ENCODE data around the gene RNF169.
"Not testable (repeated sequence)": the region's sequence is repeated elsewhere in the genome, so short reads cannot be mapped to it uniquely, and the experiment has no call there.

Gene RNF169

DNA sequence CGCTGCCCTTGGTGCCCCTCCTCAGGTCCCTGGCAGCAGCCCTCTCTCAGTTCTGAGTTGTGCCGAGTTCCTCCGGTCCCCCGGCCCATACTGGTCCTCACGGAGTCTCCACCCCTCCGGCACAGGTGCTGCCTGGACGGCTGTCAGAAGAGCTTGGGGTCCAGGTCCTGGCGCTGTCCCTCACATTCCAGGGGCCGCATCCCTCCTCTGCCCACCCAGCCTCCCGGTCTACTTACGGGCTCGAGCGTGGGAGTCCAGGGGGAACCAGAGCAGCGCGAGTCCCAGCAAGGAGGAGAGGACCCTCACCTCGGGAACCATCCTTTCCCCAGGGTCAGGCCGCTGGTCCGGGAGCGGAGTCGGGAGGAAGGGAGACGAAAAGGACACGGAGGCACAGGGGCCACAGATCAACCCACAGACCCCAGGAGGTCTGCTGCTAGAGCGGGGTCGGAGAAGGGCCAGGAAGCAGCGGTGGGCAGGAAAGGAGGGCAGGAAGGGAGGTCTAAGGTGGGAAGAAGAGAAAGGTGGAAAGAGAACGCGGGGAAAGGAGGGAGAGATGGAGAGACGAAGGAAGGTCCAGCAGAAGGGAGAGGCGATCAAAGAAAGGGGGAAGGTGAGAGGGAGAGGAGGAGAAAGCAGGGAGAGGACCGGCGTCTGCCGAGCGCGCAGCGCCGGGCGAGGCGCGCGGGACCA is 17.9 kb upstream of the RNF169 start:
- no peak for DNase-seq

DNA sequence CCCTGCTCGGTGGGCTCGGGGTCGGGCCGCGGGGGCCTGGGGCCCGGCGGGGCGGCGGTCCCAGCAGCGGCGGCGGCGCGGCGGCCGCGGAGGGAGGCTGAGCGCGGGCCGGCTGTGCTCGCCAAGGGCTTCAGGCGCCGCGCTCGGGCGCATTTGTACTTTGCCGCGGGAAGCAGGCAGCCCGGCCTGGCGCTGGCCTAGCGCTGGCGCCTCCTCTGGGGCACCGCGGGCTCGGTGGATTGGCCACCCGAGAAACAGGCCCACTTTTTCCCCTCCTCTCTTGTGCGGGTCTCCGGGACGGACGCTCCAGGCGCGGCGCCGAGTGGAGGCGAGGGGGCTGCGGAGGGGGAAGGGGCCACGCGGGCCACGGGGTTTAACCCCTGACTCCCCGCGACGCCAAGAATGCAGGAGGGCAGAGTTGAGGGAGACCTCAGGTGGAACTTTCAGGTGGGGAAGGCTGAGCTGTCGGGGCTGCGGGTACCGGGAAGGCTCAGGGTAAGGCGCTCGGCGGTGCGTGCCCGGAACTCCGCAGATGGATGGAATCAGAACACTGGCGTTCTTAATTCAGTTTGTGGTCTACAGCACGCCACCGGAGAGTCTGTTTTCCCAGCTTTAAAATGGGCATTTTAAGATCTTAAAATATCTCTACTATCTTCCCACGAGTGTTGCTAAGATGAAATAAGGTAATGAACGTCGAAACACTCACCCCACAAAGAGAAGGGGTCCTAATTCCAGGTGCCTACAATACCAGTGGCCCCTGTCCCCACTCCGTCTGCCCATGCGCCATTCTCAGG is 17.2 kb upstream of the RNF169 start, which contains the start of gene CHRDL2:
CHRDL2 (minus strand) TSS at position 126 of the 794 bp plus-strand sequence. CDS start 538 bp downstream, outside the sequence.
- no peak for DNase-seq

- DNase-seq: no peak
These were observed 14.1 kb upstream of the RNF169 start for GRCh38 chr11:74734559-74734925.

- DNase-seq: no peak
These were observed 13.2 kb upstream of the RNF169 start for GRCh38 chr11:74735365-74735928.

GRCh38 chr11:74736031-74736430 is 12.6 kb upstream of the RNF169 start:
- DNase-seq: no peak

DNA sequence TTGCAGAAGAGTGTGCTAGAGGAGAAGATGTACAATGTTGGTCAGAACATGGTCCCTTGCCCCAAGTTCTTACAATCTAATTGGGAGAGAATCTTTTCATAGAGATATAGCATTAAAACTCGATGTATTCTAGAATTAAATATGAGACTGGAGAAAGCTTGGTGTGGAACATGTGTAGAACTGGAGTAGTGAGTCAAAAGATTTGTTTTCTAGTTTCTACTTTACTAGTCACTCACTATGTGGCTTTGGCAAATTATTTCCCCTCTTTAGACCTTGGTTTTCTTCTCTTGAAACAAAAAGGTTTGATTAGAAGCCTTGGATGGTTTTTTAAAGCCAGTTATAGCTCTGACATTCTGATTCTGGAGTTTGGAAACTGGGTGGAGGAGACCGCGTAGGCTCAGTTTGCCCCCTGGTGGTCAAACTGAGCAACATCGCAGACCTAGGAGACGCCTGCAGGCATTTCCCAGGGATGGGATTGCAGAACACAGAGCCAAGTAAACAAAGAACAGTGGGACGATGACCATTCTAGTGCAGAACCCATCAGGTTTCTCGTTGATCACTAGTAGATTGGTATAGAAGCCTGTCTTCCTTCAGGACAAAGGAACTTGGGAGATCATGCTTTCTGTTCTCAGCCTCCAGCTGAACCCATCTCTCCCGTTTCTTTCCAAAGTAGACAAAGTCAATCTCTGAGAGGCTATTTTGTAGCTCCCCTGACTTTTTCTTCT is 8.9 kb upstream of the RNF169 start:
- DNase-seq: peak; percentile 33

- no peak for DNase-seq
These were observed 6.6 kb upstream of the RNF169 start for GRCh38 chr11:74742070-74742469.

GRCh38 chr11:74743640-74744039 is 5.0 kb upstream of the RNF169 start:
- DNase-seq: no peak

DNA sequence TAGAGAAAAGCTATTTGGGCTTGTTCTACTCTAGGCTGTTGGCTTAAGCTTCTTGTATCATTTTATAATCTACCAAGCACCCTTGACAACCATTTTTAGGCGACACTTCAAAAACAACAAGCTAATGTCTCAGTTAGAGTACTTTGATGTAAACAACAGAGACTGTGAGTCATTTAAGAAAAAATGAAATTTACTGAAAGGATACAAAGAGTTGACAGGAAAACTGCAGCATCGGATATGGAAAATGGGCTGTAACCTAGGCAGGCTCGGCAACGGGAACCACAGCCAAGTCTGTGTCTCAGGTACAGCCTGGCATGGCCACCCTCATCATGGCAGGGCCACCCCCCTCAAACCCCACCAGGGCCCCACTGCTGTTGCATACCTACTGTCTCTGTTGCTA is 4.4 kb upstream of the RNF169 start:
- no peak for DNase-seq

GRCh38 chr11:74746868-74747267 is 1.8 kb upstream of the RNF169 start:
- DNase-seq: no peak

DNA sequence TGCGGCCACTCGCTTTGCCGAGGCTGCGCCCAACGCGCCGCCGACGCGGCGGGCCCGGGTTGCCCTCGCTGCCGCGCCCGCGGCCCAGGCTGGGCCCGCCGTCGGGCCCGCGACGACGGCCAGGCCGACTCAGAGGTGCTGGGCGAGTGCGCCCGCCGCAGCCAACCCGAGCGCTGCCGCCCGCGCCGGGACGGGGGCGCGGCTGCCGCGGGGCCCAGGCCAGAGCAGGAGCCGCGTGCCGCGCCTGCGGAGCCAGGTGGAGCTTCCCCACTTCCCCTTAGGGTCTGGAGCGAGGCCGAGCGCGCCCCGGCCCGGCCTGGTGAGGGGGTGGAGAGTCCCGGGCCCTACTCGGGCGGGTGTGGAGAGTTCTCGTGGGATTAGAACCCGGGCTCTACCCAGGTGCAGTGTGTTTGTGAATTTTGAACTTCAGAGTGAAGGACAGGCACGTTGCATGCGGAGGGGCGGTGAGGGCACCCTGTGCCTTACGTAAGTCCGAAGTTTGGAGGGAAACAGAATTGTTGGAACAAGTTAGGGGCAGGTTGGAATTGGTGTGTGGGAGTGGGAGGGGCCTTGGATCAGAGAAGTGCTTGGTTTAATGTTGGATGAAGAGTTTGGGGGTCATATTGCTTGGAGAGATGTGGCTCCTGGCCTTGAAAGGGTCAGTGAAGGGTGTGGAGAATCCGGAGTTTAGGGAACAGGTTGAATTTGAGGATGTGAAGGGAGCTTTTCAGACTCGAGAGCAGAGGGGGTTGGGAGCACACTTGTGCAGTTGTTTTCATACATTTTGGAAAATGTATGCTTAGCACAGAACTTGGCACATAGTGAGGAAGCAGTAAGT is 697 bp downstream of the RNF169 start:
- DNase-seq: peak; percentile 56

DNA sequence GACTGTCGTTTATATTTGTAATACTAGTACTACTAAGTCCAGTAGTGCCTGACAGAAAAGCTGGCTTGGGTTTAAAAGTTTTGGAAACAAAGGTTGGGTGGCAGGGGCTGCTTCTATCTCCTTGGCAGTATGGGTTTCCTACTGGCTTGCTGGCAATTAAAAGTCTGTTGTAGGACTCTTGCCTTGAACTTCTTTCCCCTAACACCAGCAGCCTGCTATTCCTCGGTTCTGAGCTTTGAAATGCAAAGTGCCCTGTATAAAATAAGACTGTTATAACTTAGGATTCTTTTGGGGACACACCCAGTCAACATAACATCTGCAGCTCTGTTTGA is 1.3 kb downstream of the RNF169 start:
- no peak for DNase-seq

- not testable (repeated sequence) for DNase-seq
These were observed 1.9 kb downstream of the RNF169 start for GRCh38 chr11:74750598-74750997.

GRCh38 chr11:74751303-74751702 is 2.7 kb downstream of the RNF169 start:
- DNase-seq: no peak

- DNase-seq: no peak
These were observed 6.0 kb downstream of the RNF169 start for GRCh38 chr11:74754507-74755252.

DNA sequence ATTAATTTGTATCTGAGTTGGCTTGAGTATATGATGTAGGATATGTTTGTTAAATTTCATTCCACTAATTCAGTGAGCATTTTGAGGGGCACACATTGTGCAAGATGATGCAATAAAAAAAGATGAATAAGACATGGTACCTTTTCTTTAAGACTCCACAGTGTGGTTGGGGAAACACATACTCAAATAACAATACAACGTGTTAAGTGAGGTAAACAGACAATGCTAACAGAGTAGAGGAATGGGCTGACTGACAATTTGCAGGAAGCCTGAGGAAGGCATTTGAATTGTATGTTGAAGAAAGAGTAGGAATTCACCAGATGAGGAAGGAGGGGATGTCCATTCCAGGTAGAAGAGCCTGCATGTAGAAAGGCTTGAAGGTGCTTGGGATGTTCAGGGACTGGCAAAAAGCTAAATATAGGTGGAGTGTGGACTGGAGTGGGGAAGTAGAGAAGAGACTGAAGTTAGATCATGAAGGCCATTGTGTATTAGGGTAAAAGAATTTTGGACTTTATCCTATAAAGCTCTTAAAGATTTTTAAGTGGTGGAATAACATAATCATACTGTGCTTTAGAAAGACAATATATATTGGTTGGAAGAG is 6.8 kb downstream of the RNF169 start:
- no peak for DNase-seq

GRCh38 chr11:74756571-74756970 is 7.9 kb downstream of the RNF169 start:
- no peak for DNase-seq

DNA sequence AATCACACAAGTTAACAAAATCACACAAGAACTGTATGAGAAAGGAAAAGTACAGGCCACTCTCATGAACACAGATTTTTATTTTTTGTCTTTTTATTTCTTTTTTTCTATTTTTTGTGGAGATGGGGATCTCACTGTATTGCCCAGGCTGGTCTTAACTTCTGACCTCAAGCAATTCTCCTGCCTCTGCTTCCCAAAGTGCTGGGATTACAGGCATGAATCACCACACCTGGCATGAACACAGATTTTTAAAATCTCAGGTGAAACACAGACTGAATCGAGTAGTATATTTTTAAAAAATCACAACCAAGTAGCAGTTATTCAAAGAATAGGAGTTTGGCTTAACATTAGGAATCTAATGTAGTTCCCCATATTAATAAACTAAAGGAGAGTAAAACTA is 18.3 kb downstream of the RNF169 start:
- no peak for DNase-seq

DNA sequence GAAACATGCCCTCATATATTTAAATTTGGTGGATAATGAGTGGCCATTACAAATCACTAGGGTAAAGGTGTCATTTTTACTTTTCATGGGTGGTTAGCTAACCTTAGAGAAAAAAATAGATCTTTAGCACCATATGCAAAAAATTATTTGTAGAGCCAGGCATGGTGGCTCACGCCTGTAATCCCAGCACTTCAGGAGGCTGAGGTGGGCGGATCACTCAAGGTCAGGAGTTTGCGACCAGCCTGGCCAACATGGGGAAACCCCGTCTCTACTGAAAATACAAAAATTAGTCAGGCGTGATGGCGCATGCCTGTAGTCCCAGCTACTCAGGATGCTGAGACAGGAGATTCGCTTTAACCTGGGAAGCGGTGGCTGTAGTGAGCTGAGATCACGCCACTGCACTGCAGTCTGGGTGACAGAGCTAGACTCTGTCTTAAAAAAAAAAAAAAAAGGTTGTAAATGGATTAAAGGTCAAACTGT is 19.6 kb downstream of the RNF169 start:
- DNase-seq: not testable (repeated sequence)

GRCh38 chr11:74769055-74769707 is 20.5 kb downstream of the RNF169 start:
- DNase-seq: no peak

DNA sequence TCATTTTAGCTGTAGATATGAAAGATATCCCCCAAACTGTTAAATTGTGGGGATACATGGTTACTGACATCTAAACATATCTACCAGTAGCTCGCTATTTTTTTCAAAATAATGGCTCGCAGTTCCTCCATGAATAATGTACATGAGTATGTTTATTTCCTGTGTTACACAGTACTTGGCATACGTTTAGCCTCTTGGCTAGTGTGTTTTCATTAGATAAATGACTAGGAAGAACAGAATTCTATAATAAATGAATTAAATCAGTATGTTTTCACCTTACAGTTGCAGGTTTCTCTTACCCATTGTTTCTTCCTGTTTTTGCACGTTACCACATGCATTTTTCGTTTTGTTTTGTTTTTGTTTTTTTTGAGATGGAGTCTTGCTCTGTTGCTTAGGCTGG is 21.8 kb downstream of the RNF169 start:
- DNase-seq: no peak
